ENCODE results near the gene TMEM207. TPM values are rescaled to one million over a fixed set of nuclear protein-coding genes. Genes with fewer than 3 reads are reported as not detected.

The TMEM207 gene
- total RNA-seq, 1 experiment from 2014 or later: not detected

- H3K4me1 Mint-ChIP-seq: no peaks in the 10 kb centered on the region
- no peak overlapping the region for H3K4me2 ChIP-seq (ENCODE audit: insufficient read depth, insufficient read length, low read length)
- no peaks in the 10 kb centered on the region for H3K79me1 ChIP-seq (ENCODE audit: insufficient read depth, low read depth, low read length, poor library complexity, severe bottlenecking)
- no peak overlapping the region for H3K27ac Mint-ChIP-seq
- H3K79me2 ChIP-seq (ENCODE audit: insufficient read depth, low read length): no peaks in the 10 kb centered on the region
- no peaks in the 10 kb centered on the region for H3K9me3 ChIP-seq (ENCODE audit: control insufficient read depth, low read depth, low read length)
- H2BK120ac ChIP-seq (ENCODE audit: low read depth, low read length, poor library complexity, severe bottlenecking): no peak overlapping the region
- H3K14ac ChIP-seq (ENCODE audit: insufficient read depth, low read length): no peak overlapping the region
- H2BK20ac ChIP-seq (ENCODE audit: low read depth, low read length, poor library complexity, severe bottlenecking): no peak overlapping the region
- no peak overlapping the region for H3K56ac ChIP-seq (ENCODE audit: insufficient read length, low read depth, low read length)
- H3K18ac ChIP-seq (ENCODE audit: insufficient read length, low read depth, low read length): no peak overlapping the region
- H3K9ac ChIP-seq (ENCODE audit: extremely low read depth, insufficient read length, low read length): no peak overlapping the region
- no peak overlapping the region for H3K4ac ChIP-seq (ENCODE audit: low read depth, low read length)
- H4K5ac ChIP-seq (ENCODE audit: insufficient read length, low read depth, low read length): no peak overlapping the region
- H4K8ac ChIP-seq (replicated peaks; ENCODE audit: insufficient read length, low read depth, low read length): no peak overlapping the region
- no peaks in the 10 kb centered on the region for H3K27me3 ChIP-seq (ENCODE audit: insufficient read depth, low read length)
- TF ChIP-seq CTCF (conservative IDR thresholded peaks at IDR 0.05): no peak
- no peak overlapping the region for H2AK5ac ChIP-seq (ENCODE audit: insufficient read length, low read length)
- no peak overlapping the region for H3T11ph ChIP-seq (ENCODE audit: low read length)
- no peak overlapping the region for H2BK5ac ChIP-seq (ENCODE audit: insufficient read length, low read length)
- no peak overlapping the region for H3K23ac ChIP-seq (ENCODE audit: insufficient read length, low read depth, low read length)
- H3K9me3 Mint-ChIP-seq: no peaks in the 10 kb centered on the region
- no peak overlapping the region for H4K91ac ChIP-seq (ENCODE audit: insufficient read length, low read depth, low read length)
- no peaks in the 10 kb centered on the region for H4K20me1 ChIP-seq (ENCODE audit: control insufficient read depth, insufficient read depth, insufficient read length)
- H2BK12ac ChIP-seq (ENCODE audit: insufficient read length, low read depth, low read length): no peak overlapping the region
- no peak for DNase-seq
- H2BK15ac ChIP-seq (ENCODE audit: low read depth, low read length): no peak overlapping the region
- H2AFZ ChIP-seq (ENCODE audit: low read length): no peak overlapping the region
- H3K27me3 Mint-ChIP-seq (ENCODE audit: low read depth): no peaks in the 10 kb centered on the region
- no peaks in the 10 kb centered on the region for H3K36me3 Mint-ChIP-seq (ENCODE audit: insufficient read depth in 1 of 3, low read depth in 3 of 3)
- H3K4me3 Mint-ChIP-seq: no peak overlapping the region
- H3K4me1 ChIP-seq (ENCODE audit: insufficient read depth, low read length): no peaks in the 10 kb centered on the region
- H3K27ac ChIP-seq (ENCODE audit: insufficient read length, low read depth, low read length): no peak overlapping the region
- H3K23me2 ChIP-seq (ENCODE audit: insufficient read length, low read depth, low read length, poor library complexity, severe bottlenecking): no peaks in the 10 kb centered on the region
These were observed 53.7 kb downstream of the TMEM207 start for GRCh38 chr3:190396001-190396400.
